Effector CD4-positive, alpha-beta T cell (primary cell): ENCODE data around the gene SUGCT.
"Not testable (repeated sequence)": the region's sequence is repeated elsewhere in the genome, so short reads cannot be mapped to it uniquely, and the experiment has no call there.

Experiments used
- DNase-seq: peaks from one replicate; pipeline ENCODE4 v3.0.0-alpha.2; 2020

Gene SUGCT

DNA sequence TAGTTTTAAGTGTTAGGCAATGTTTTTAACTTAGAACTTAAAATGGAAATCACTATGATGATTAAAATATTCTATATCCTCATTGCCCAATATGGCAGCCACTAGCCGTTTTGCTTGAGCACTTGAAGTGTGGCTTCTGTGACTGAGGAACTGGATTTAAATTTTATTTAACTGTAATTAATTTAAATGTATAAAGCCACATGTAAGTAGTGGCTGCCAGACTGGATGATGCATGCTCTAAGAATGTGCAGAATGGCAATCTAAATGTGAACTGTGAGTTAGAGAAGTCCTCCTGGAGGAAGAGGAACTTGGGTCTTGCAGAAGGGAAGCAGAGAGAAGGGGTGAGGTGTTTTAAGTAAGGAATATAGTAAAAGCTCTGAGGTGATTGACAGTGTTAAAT is 451.4 kb downstream of the SUGCT start:
- no peak for DNase-seq

- DNase-seq: no peak
These were observed 452.6 kb downstream of the SUGCT start for GRCh38 chr7:40587419-40587818.

DNA sequence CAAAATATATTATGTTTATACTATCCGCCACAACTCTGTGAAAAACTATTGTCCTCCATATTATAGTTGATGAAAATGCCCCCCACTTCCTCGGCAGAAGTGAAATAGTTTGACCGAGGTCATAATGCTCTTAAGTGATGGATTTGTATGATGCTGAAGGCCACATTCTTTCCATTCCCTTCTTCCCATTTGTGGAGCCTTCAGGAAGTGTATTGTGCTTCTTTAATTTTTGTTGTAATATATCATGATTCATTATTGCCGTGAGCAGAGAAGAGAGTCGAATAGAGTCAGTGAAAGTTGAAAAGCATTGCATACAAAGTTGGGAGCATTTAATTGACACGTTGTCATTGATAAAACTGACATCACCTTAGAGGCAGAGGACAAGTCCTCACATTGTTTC is 460.3 kb downstream of the SUGCT start:
- DNase-seq: no peak

DNA sequence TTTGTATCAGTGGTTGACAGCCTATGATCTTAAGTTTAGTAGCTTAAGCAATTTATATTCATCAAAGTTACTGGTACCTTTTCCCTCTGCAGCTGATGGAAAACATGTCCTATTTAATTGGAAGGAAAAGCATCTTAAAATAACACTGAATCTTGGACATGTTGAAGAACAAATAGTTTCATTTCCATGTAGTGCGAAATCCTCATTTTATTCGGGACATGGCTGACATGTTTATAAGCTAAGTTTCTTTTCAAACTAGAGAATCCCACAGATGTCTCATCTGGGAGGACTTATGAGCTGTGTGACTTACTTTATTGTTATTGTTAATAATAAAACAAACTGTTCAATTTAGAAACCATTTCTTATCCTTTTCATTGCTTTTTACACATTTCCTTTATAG is 461.0 kb downstream of the SUGCT start:
- no peak for DNase-seq

DNA sequence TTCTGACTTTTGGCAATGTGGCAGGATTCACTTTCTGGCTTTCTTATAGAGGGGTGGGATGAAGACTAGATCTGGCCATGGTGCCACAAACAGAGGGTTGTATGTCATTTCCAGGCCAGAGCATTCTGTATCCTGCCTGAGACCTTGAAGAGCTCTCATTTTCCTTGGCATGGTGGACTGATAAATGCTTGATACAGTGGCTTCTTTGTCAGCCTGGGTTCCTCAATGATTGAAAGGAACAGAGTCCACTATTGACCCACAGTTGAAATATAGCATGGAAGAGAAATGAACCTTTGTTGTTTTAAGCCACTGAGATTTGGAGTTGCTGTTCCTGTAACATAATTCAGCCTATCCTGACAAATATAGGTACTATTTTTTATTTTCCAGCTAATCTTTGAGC is 462.7 kb downstream of the SUGCT start:
- DNase-seq: no peak

GRCh38 chr7:40598915-40599314 is 464.1 kb downstream of the SUGCT start:
- no peak for DNase-seq

- DNase-seq: no peak
These were observed 465.0 kb downstream of the SUGCT start for GRCh38 chr7:40599836-40600235.

DNA sequence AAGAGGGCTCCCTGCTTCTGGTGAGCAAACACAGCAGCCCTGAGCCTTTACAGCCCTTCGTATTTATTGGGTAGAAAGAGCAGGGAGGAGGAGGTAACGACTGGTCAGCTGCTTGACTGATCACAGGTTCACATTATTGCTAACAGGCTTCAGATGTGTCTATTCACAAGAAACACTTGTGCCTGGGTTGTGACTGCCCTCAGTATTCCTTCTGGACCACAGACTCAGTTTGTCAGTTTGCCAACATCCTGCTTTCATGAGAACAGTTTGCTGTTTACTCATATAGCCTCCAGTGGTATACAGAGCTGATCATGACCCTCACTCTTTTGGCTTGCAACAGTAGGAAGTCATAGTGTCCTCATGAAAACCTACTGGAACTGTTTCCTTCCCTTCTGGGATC is 467.5 kb downstream of the SUGCT start:
- DNase-seq: not testable (repeated sequence)

GRCh38 chr7:40604601-40605438 is 470.0 kb downstream of the SUGCT start:
- no peak for DNase-seq

DNA sequence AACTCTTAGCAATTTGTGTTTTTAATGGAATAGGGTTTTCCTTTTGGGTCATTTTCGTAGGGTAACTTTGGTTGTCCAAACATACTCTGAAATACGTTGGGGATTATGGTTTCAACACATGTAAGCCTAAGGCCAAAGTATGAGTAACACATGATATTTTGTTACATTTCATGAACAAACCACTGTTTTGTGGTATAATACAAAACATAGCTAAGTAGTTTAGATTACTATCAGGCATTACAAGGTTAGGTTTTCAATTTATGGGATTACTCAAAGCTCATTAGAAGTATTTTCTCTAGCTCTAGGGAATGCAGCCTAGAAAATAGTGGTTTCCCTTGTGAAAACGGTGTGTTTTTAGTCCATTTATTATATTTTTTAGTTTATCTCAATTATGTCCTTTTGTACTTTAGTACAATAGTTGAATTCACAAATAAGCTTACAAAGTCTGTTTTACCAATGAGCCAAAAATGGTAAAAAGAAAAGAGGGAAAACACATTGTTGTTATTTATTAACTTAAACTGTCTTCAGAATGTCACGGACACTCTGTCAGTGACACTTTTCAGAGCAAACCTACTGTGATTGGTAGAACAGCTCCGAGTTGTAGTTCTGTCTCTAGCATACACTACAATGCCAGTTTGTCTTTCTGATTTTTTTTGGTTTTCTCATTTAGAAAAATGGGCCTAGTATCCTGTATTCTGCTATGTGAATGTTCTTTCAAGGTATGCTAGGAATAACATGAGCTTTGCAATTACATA is 473.7 kb downstream of the SUGCT start:
- DNase-seq: no peak

DNA sequence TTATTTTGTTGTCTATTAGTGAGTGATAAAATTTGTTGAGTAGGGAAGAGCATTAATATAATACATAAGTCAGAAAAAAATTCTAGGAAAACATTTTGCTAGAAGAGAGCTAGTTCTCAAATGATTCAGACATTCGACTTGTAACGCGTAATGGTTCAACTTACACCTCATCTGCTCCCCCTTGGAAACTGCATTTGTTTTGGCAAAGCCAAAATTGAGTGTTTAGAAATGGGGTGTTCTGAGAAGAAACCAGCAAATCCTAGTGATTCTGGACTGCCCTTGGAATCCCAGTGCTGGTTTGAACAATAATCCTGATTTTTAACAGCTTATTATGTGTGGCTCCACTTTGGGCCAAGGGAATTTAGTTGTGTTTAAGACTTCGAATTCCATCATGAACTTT is 475.7 kb downstream of the SUGCT start:
- no peak for DNase-seq

GRCh38 chr7:40611095-40611871 is 476.5 kb downstream of the SUGCT start:
- DNase-seq: no peak

DNA sequence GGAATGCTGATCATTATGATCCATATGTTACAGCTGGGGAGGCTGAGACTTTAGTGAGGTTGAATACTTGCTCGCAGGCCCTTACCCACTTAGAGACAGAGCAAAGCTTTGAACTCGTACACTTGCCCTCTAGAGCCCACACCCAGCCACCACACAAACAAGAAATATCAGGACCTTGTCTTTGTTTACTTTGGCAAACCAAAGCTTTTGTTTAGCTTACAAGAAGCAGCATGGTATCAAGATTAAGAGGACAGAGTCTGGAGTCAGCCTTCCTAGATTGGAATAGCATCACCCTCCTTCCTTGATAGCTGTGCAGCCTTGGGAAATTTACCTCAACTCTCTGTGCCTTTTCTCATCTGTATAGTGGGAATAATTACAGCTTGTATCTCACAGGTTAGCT is 477.5 kb downstream of the SUGCT start:
- no peak for DNase-seq

GRCh38 chr7:40619647-40620046 is 484.8 kb downstream of the SUGCT start:
- DNase-seq: no peak

DNA sequence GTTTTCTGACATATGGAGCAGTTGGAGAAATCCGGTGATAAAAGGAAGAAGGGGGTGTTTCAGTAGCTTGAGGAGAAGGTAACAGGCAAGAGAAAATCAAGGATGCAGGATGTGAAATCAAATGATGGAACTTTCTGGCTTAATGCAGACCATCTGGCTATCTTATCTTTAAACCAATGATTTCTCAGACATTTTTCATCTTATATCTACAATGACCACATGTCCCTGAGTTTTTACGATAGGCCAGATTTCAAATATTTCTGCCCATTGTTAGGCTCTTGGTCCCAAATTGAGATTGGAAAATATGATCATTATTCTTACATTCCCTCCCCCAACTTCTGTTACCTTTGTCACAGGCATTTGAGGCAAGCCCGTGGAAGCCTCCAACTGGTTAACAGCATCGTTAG is 486.8 kb downstream of the SUGCT start:
- no peak for DNase-seq

DNA sequence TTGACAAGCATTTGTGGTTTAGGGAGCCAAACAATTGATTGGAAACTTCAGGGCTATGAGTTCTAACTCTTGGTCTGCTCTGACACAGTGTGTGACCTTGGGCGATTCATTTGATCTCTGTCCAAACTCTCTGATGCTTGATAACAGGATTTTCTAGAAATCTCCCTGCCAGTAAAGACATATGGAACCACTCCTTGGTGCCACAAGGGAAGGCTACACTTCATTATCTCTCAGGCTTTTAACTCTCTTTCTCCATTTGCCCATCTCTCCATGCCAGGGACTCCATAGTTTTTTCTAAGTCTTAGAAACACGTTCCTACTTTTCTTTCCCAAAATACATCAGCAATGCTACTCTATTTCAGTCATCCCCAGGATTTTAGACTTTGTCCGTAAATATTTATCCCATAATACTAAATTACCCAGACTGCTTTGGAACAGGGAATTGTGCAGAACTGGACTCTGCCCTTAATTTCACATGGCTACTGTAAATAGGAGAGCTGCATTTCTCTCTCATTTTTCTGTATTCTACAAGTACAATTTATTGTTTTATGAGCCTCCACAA is 488.2 kb downstream of the SUGCT start:
- DNase-seq: no peak

GRCh38 chr7:40623863-40624262 is 489.1 kb downstream of the SUGCT start:
- no peak for DNase-seq

- DNase-seq: not testable (repeated sequence)
These were observed 492.6 kb downstream of the SUGCT start for GRCh38 chr7:40627361-40627760.

DNA sequence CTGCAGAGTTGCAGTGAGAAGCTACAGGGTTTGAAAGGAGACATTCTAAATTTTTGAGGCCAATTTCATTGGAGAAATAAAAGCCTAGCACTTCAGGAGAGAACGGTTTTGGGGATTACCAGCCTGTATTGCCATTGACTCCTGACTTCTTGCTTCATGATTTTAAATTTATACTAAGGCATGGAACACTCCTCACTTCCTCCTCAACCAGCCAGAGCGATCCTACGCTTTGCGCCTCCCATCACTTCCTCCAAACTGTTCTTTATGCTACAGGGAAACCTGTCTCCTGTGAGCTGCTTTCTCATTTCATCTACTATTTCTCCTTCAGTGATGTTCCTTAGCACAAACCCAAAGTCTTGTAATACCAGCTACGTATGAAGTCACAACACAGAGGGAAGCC is 495.1 kb downstream of the SUGCT start:
- DNase-seq: no peak

GRCh38 chr7:40634118-40634517 is 499.3 kb downstream of the SUGCT start:
- DNase-seq: no peak

DNA sequence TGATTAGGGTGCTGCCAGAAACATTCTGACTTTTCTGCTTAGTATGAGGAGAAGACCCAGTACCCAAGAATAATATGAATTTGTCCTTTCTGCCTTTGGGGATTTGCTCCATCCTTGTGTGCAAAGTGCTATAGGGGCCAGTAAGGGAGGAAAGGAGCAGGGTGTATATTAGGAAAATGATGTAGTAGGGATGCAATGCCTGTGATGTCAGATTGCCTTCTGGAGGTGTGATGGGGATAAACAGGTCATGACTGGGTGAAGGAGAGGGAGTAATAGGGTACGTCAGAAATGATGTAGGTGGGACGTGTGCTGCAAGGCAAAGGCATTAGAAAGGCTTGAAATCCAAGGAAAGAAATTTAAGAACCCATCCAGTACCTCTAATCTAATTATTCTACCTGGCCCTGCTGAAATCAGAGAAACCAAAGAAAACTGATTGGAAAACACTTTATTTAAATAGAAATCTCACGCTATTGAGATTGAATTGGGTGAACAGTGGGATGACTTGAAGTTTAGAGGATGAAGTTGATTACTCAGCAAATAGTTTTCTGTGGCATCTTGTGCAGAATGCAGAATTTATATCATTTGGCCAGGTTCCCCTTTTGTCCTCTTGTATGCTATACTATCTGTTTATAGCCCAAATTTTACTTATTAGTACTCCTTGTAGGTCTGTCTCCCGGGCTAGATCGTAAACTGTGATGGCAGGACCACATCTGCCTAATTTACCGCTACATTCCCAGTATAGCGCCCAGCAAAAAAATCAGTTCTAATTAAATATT is 503.9 kb downstream of the SUGCT start:
- DNase-seq: no peak

DNA sequence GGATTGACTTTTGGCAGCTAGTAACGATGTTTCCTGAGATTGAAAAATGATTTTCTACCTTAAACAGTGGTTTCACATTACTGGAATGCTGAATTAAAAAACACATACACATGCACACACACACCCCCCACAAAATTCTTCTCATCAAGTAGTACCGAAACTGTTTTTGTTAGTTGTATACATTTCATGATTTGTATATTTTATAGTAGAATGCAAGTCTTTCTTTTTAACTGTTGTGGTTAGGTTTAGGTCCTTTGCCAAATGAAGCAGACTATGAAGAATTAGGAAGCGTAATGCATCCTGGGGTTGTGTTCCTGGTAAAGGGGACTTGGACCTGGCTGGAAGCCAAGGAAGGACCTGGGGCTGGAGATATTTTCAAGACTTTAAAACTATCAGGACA is 505.8 kb downstream of the SUGCT start:
- no peak for DNase-seq
